ENCODE results near the gene RNF144A.

Gene RNF144A

GRCh38 chr2:6982934-6983589, 65.8 kb downstream of the RNF144A start:
- no peak for TF ChIP-seq CTCF (IDR thresholded peaks at IDR 0.05; ENCODE audit: extremely low read depth, missing control alignments)
- no peak for DNase-seq (ENCODE audit: low spot score)

GRCh38 chr2:6986301-6986911, 69.2 kb downstream of the RNF144A start:
- TF ChIP-seq CTCF (IDR thresholded peaks at IDR 0.05; ENCODE audit: extremely low read depth, missing control alignments) = no peak
- no peak for DNase-seq (ENCODE audit: low spot score)

GRCh38 chr2:6986912-6987361, 69.7 kb downstream of the RNF144A start:
- no peak for TF ChIP-seq CTCF (IDR thresholded peaks at IDR 0.05; ENCODE audit: extremely low read depth, missing control alignments)

GRCh38 chr2:6990871-6991270, 73.7 kb downstream of the RNF144A start:
- no peak for TF ChIP-seq CTCF (IDR thresholded peaks at IDR 0.05; ENCODE audit: extremely low read depth, missing control alignments)
- DNase-seq (ENCODE audit: low spot score) = no peak

More at GRCh38 chr2:6986912-6987361, 69.7 kb downstream of the RNF144A start:
- no peak for DNase-seq (ENCODE audit: low spot score)

- DNase-seq (ENCODE audit: low spot score) = no peak
- TF ChIP-seq CTCF (IDR thresholded peaks at IDR 0.05; ENCODE audit: extremely low read depth, missing control alignments) = no peak
Observed at GRCh38 chr2:6992794-6993228, 75.6 kb downstream of the RNF144A start.

GRCh38 chr2:6993229-6993640, 76.0 kb downstream of the RNF144A start:
- TF ChIP-seq CTCF (IDR thresholded peaks at IDR 0.05; ENCODE audit: extremely low read depth, missing control alignments) = no peak
- DNase-seq (ENCODE audit: low spot score) = no peak

GRCh38 chr2:6993936-6994335, 76.7 kb downstream of the RNF144A start:
- DNase-seq (ENCODE audit: low spot score) = no peak
- TF ChIP-seq CTCF (IDR thresholded peaks at IDR 0.05; ENCODE audit: extremely low read depth, missing control alignments) = no peak

Data from GM20000 (cell line).